ENCODE results near the gene CCDC8. TPM values are rescaled to one million over a fixed set of nuclear protein-coding genes. Genes with fewer than 3 reads are reported as not detected.

The CCDC8 gene
- total RNA-seq, 1 experiment from 2014 or later, result 27.5 TPM

GRCh38 chr19:46393456-46394401, 19.6 kb downstream of the CCDC8 start:
- Histone ChIP-seq H2BK120ac (ENCODE audit: low read depth, low read length, poor library complexity, severe bottlenecking) (no peak overlapping the region), H3K56ac (ENCODE audit: insufficient read length, low read depth, low read length) (no peak overlapping the region), H2BK20ac (ENCODE audit: low read depth, low read length, poor library complexity, severe bottlenecking) (no peak overlapping the region), H3K27ac (ENCODE audit: insufficient read length, low read depth, low read length) (no peak overlapping the region), H3K9ac (ENCODE audit: extremely low read depth, insufficient read length, low read length) (no peak overlapping the region), H4K5ac (ENCODE audit: insufficient read length, low read depth, low read length) (no peak overlapping the region), H3K9me3 (ENCODE audit: control insufficient read depth, low read depth, low read length) (no peaks in the 10 kb centered on the region), H3K79me2 (ENCODE audit: insufficient read depth, low read length) (no peaks in the 10 kb centered on the region), H3T11ph (ENCODE audit: low read length) (no peak overlapping the region), H3K23me2 (ENCODE audit: insufficient read length, low read depth, low read length, poor library complexity, severe bottlenecking) (no peaks in the 10 kb centered on the region), H3K4me2 (ENCODE audit: insufficient read depth, insufficient read length, low read length) (no peak overlapping the region), H2AK5ac (ENCODE audit: insufficient read length, low read length) (no peak overlapping the region), H2BK12ac (ENCODE audit: insufficient read length, low read depth, low read length) (no peak overlapping the region), H2BK15ac (ENCODE audit: low read depth, low read length) (no peak overlapping the region), H2BK5ac (ENCODE audit: insufficient read length, low read length) (no peak overlapping the region), H3K18ac (ENCODE audit: insufficient read length, low read depth, low read length) (no peak overlapping the region), H3K23ac (ENCODE audit: insufficient read length, low read depth, low read length) (no peak overlapping the region), H3K4ac (ENCODE audit: low read depth, low read length) (no peak overlapping the region), H4K8ac (replicated peaks; ENCODE audit: insufficient read length, low read depth, low read length) (no peak overlapping the region), H3K14ac (ENCODE audit: insufficient read depth, low read length) (no peak overlapping the region), H4K91ac (ENCODE audit: insufficient read length, low read depth, low read length) (no peak overlapping the region), H2AFZ (ENCODE audit: low read length) (no peak overlapping the region), H3K79me1 (ENCODE audit: insufficient read depth, low read depth, low read length, poor library complexity, severe bottlenecking) (no peaks in the 10 kb centered on the region), H3K4me1 (ENCODE audit: insufficient read depth, low read length) (no peaks in the 10 kb centered on the region), H4K20me1 (ENCODE audit: control insufficient read depth, insufficient read depth, insufficient read length) (no peaks in the 10 kb centered on the region), H3K27me3 (ENCODE audit: insufficient read depth, low read length) (no peaks in the 10 kb centered on the region)
- H3K27ac Mint-ChIP-seq, result peak overlapping the region in 2 of 3 experiments; percentile 18 to 91; a peak in 5 of 7 replicates
- no peaks in the 10 kb centered on the region for H3K27me3 Mint-ChIP-seq (ENCODE audit: low read depth)
- WGBS (ENCODE audit: extremely low coverage, insufficient read length, low lambda C conversion rate), result no CpG with 5 or more reads among the region's 21 CpGs
- no peak for TF ChIP-seq CTCF (conservative IDR thresholded peaks at IDR 0.05)
- H3K4me1 Mint-ChIP-seq, result peaks cover 7 to 38% of the 10 kb centered on the region in 2 experiments
- peaks cover 2 to 5% of the 10 kb centered on the region in 2 experiments; a peak in 2 of 5 replicates for H3K9me3 Mint-ChIP-seq
- H3K4me3 Mint-ChIP-seq, result no peak overlapping the region
- H3K36me3 Mint-ChIP-seq (ENCODE audit: insufficient read depth in 1 of 3, low read depth in 3 of 3), result peaks cover 20 to 33% (median 23%) of the 10 kb centered on the region in 3 experiments
- no peak for DNase-seq
